ENCODE results near the gene FOXP1. TPM values are rescaled to one million over a fixed set of nuclear protein-coding genes. Genes with fewer than 3 reads are reported as not detected.
A peak's percentile ranks its signal among the peaks of the same experiment; 100 is the strongest.

The FOXP1 gene
- total RNA-seq, 4 donors from 2014 or later, result 13.2 to 46.6 (median 29.2) TPM

DNA sequence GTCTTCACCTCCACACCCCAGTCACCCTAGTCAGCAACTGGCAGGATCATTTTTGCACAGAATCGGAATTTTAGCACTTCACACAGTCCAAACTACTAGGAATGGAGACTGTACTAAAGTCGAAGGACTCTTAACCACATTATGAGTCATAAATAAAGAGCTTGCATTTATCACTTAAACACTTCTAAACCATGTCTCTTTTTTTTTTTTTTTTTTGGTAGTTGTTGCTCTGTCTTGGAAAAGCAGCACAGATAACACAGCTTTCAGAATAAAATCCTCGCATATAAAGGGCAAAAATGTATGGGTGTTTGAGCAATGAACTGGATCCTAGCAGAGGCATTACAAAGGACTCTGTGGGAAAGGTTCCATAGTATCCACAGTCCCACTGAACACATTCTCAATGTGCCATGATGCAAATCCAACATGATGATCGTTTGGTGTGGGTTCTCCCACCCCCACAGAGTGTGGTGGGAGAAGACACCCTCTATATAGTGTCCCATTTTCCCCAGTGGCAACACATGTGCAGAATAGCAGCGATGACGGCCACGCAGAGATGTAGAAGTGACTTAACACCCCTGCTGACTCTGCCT is 47.1 kb downstream of the FOXP1 start:
- Histone ChIP-seq H3K27ac (no peak overlapping the region), H3K4me1 (peaks cover 0 to 2% of the 10 kb centered on the region in 2 donors), H3K4me3 (no peak overlapping the region), H3K9me3 (no peaks in the 10 kb centered on the region), H3K36me3 (no peaks in the 10 kb centered on the region), H3K27me3 (no peaks in the 10 kb centered on the region)
- DNase-seq (no peak), ATAC-seq (no peak)
- TF ChIP-seq CTCF (IDR thresholded peaks at IDR 0.05 in 4 of 5, conservative IDR thresholded peaks at IDR 0.05 in 1 of 5), result no peak
- TF ChIP-seq POLR2A (IDR thresholded peaks at IDR 0.05), result no peak
- in situ Hi-C loops (cut with MboI; ENCODE audit: low sequenced_read_pairs in 4 of 4) (no loop called here), intact Hi-C loops (cut with DNase I; ENCODE audit: low total_unique reads) (no loop called here)

GRCh38 chr3:71533588-71533987 is 49.9 kb downstream of the FOXP1 start:
- H3K36me3 ChIP-seq, result no peaks in the 10 kb centered on the region
- DNase-seq, result no peak
- no peak for ATAC-seq
- in situ Hi-C loops (cut with MboI; ENCODE audit: low sequenced_read_pairs in 4 of 4) (no loop called here), intact Hi-C loops (cut with DNase I; ENCODE audit: low total_unique reads) (no loop called here)
- no peak overlapping the region for H3K4me3 ChIP-seq
- no peak for TF ChIP-seq CTCF (IDR thresholded peaks at IDR 0.05 in 4 of 5, conservative IDR thresholded peaks at IDR 0.05 in 1 of 5)
- no peak for TF ChIP-seq POLR2A (IDR thresholded peaks at IDR 0.05)
- H3K9me3 ChIP-seq, result no peaks in the 10 kb centered on the region
- H3K27me3 ChIP-seq, result no peaks in the 10 kb centered on the region
- H3K27ac ChIP-seq, result no peak overlapping the region
- no peaks in the 10 kb centered on the region for H3K4me1 ChIP-seq

DNA sequence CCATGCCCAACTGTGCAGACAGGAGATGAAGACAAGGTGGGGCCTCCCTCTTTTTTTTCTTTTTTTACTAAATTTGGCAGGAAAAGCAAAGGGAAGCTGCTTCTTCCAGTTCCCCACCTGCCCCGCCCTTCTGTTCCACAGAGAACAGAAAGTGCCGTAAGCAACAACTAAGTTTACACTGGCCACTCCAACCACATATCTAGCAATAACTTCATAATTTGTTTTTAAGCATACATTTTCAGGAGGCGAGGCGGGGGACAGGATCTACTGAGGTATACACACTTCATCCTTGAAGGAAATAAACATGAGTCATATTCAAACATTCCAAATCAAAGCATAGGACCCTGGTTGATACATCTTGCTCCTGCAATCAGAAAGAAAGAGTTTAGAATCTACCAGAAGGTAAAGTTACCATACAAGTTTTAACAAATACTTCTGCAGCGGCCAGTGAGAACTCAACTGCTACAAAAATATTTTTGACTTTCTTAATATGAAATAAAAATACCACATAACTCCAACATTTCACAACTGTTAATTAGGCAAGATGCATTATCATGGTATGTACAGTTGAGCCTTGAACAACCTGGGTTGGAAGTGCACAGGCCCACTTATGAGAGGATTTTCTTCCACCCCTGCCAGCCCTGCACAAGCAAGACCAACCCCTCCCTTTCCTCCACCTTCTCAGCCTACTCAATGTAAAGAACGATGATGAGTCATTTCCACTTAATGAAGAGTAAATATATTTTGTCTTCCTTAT is 50.7 kb downstream of the FOXP1 start:
- no peak overlapping the region for H3K4me3 ChIP-seq
- no peaks in the 10 kb centered on the region for H3K27me3 ChIP-seq
- no peaks in the 10 kb centered on the region for H3K9me3 ChIP-seq
- in situ Hi-C loops (cut with MboI; ENCODE audit: low sequenced_read_pairs in 4 of 4) (no loop called here), intact Hi-C loops (cut with DNase I; ENCODE audit: low total_unique reads) (no loop called here)
- no peak for ATAC-seq
- H3K36me3 ChIP-seq, result no peaks in the 10 kb centered on the region
- no peak for DNase-seq
- H3K4me1 ChIP-seq, result no peaks in the 10 kb centered on the region
- TF ChIP-seq CTCF (IDR thresholded peaks at IDR 0.05 in 4 of 5, conservative IDR thresholded peaks at IDR 0.05 in 1 of 5) (no peak), POLR2A (IDR thresholded peaks at IDR 0.05) (no peak)
- H3K27ac ChIP-seq, result peak overlapping the region in 1 of 4 donors; percentile 21

DNA sequence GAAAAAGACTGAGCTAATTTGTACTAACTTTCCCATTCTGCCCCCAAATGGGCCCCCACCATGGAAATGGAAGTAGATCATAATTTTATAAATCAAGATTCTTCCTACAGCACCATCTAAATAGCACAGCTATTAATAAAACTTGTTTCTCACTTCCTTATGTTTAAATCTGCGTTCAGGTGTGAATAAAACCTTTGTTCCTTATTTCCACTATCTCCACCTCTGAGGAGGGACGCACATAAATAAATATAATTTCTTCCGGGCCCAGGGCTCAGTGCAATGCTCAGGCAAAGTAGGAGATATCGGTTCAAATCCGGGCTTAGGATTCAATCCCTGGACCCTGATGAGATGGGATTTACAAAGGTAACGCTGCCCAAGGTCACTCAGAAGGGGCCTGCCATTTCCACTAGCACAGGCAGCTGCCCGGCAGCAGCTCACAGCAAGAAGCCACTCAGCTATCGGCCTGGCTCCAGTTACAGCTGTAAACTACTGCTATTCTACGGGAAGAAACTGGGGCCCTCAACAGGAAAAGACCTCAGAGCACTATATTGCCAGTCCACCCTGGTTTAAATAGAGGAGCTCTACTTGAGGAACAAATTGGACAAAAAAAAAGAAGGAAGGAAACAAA is 52.5 kb downstream of the FOXP1 start:
- no peak overlapping the region for H3K27ac ChIP-seq

More for the DNA sequence above, 52.5 kb downstream of the FOXP1 start:
- in situ Hi-C loops (cut with MboI; ENCODE audit: low sequenced_read_pairs in 4 of 4) (no loop called here), intact Hi-C loops (cut with DNase I; ENCODE audit: low total_unique reads) (no loop called here)
- H3K27me3 ChIP-seq, result no peaks in the 10 kb centered on the region
- H3K4me1 ChIP-seq, result no peaks in the 10 kb centered on the region
- H3K36me3 ChIP-seq, result no peaks in the 10 kb centered on the region
- DNase-seq (no peak), ATAC-seq (no peak)
- H3K4me3 ChIP-seq, result no peak overlapping the region
- no peak for TF ChIP-seq CTCF (IDR thresholded peaks at IDR 0.05 in 4 of 5, conservative IDR thresholded peaks at IDR 0.05 in 1 of 5)
- TF ChIP-seq POLR2A (IDR thresholded peaks at IDR 0.05), result no peak
- no peaks in the 10 kb centered on the region for H3K9me3 ChIP-seq
